ENCODE measurements around the gene ADGRG6. TPM values are rescaled to one million over a fixed set of nuclear protein-coding genes. Genes with fewer than 3 reads are reported as not detected.

The ADGRG6 gene
- total RNA-seq, 1 experiment from 2014 or later, result 98.7 TPM

- ChIA-PET POLR2A (no interaction called here), CTCF (interaction anchor here (0.6 kb wide), 1 partner anchor 111 kb away, joined by 3 read pairs; no protein-coding TSS in a partner anchor)
- peaks cover 9% of the 10 kb centered on the region for H3K4me1 Mint-ChIP-seq (ENCODE audit: low read depth, unreplicated experiment)
- no peaks in the 10 kb centered on the region for H3K4me1 ChIP-seq
- peaks cover 62% of the 10 kb centered on the region for H3K36me3 Mint-ChIP-seq (ENCODE audit: insufficient read depth, unreplicated experiment)
- no peaks in the 10 kb centered on the region for H3K27me3 Mint-ChIP-seq (ENCODE audit: insufficient read depth, unreplicated experiment)
- no peak overlapping the region for H3K27ac Mint-ChIP-seq (ENCODE audit: unreplicated experiment)
- intact Hi-C loops (cut with micrococcal nuclease; ENCODE audit: unreplicated experiment), result no loop called here
- H3K4me3 Mint-ChIP-seq (ENCODE audit: unreplicated experiment), result no peak overlapping the region
- no peaks in the 10 kb centered on the region for H3K9me3 Mint-ChIP-seq (ENCODE audit: unreplicated experiment)
- H3K27me3 ChIP-seq (replicated peaks; ENCODE audit: control insufficient read depth, insufficient read depth, low read length), result no peaks in the 10 kb centered on the region
- no TSS peak for BruUV-seq (replicated peaks)
- no peak overlapping the region for H3K4me3 ChIP-seq (ENCODE audit: low read depth, low read length)
- H3K36me3 ChIP-seq (ENCODE audit: control insufficient read depth, insufficient read depth, low read length), result no peaks in the 10 kb centered on the region; the same call in 1 of the 2 replicates
- DNase-seq, result no peak
- TF ChIP-seq CTCF (IDR thresholded peaks at IDR 0.05; ENCODE audit: insufficient read depth in 1 of 2, low read depth in 1 of 2, low read length in 1 of 2, severe bottlenecking in 1 of 2, unreplicated experiment in 1 of 2), result no peak
- no peaks in the 10 kb centered on the region for H3K9me3 ChIP-seq
Measured at GRCh38 chr6:142407685-142408273, 106.0 kb downstream of the ADGRG6 start.

- no peak for TF ChIP-seq CTCF (IDR thresholded peaks at IDR 0.05; ENCODE audit: insufficient read depth in 1 of 2, low read depth in 1 of 2, low read length in 1 of 2, severe bottlenecking in 1 of 2, unreplicated experiment in 1 of 2)
- Histone ChIP-seq H3K36me3 (ENCODE audit: control insufficient read depth, insufficient read depth, low read length) (no peaks in the 10 kb centered on the region; the same call in 1 of the 2 replicates), H3K27me3 (replicated peaks; ENCODE audit: control insufficient read depth, insufficient read depth, low read length) (no peaks in the 10 kb centered on the region), H3K4me1 (no peaks in the 10 kb centered on the region; the same call in 1 of the 2 replicates), H3K4me3 (ENCODE audit: low read depth, low read length) (no peak overlapping the region), H3K9me3 (no peaks in the 10 kb centered on the region)
- Mint-ChIP-seq H3K27me3 (ENCODE audit: insufficient read depth, unreplicated experiment) (no peaks in the 10 kb centered on the region), H3K9me3 (ENCODE audit: unreplicated experiment) (no peaks in the 10 kb centered on the region), H3K4me3 (ENCODE audit: unreplicated experiment) (no peak overlapping the region), H3K36me3 (ENCODE audit: insufficient read depth, unreplicated experiment) (peaks cover 62% of the 10 kb centered on the region), H3K4me1 (ENCODE audit: low read depth, unreplicated experiment) (peaks cover 9% of the 10 kb centered on the region), H3K27ac (ENCODE audit: unreplicated experiment) (no peak overlapping the region)
- no peak for DNase-seq
- ChIA-PET CTCF (no interaction called here), POLR2A (no interaction called here)
- no TSS peak for BruUV-seq (replicated peaks)
- intact Hi-C loops (cut with micrococcal nuclease; ENCODE audit: unreplicated experiment), result no loop called here
Measured at GRCh38 chr6:142408409-142408808, 106.6 kb downstream of the ADGRG6 start.

GRCh38 chr6:142409794-142410193, 108.0 kb downstream of the ADGRG6 start:
- H3K9me3 ChIP-seq, result no peaks in the 10 kb centered on the region
- ChIA-PET POLR2A (no interaction called here), CTCF (no interaction called here)
- H3K27me3 Mint-ChIP-seq (ENCODE audit: insufficient read depth, unreplicated experiment), result no peaks in the 10 kb centered on the region
- H3K27me3 ChIP-seq (replicated peaks; ENCODE audit: control insufficient read depth, insufficient read depth, low read length), result no peaks in the 10 kb centered on the region
- BruUV-seq (replicated peaks), result no TSS peak
- intact Hi-C loops (cut with micrococcal nuclease; ENCODE audit: unreplicated experiment), result no loop called here
- no peaks in the 10 kb centered on the region for H3K9me3 Mint-ChIP-seq (ENCODE audit: unreplicated experiment)
- DNase-seq, result no peak
- H3K4me3 Mint-ChIP-seq (ENCODE audit: unreplicated experiment), result no peak overlapping the region
- TF ChIP-seq CTCF (IDR thresholded peaks at IDR 0.05; ENCODE audit: insufficient read depth in 1 of 2, low read depth in 1 of 2, low read length in 1 of 2, severe bottlenecking in 1 of 2, unreplicated experiment in 1 of 2), result no peak
- peaks cover 1% of the 10 kb centered on the region; the same call in 1 of the 2 replicates for H3K36me3 ChIP-seq (ENCODE audit: control insufficient read depth, insufficient read depth, low read length)
- peaks cover 57% of the 10 kb centered on the region for H3K36me3 Mint-ChIP-seq (ENCODE audit: insufficient read depth, unreplicated experiment)
- H3K4me3 ChIP-seq (ENCODE audit: low read depth, low read length), result no peak overlapping the region
- peaks cover 7% of the 10 kb centered on the region for H3K4me1 Mint-ChIP-seq (ENCODE audit: low read depth, unreplicated experiment)
- no peak overlapping the region for H3K27ac Mint-ChIP-seq (ENCODE audit: unreplicated experiment)
- H3K4me1 ChIP-seq, result no peaks in the 10 kb centered on the region; the same call in 1 of the 2 replicates

Measured in Caco-2 (cell line).